ENCODE measurements around the gene ADGRB2.

- no peak for TF ChIP-seq CTCF (IDR thresholded peaks at IDR 0.05)
- no peak for TF ChIP-seq EP300 (IDR thresholded peaks at IDR 0.05)
- TF ChIP-seq POLR2A (IDR thresholded peaks at IDR 0.05) = no peak
- no peak for TF ChIP-seq POLR2AphosphoS5 (IDR thresholded peaks at IDR 0.05)
Observed at GRCh38 chr1:31799196-31799894, 35.2 kb upstream of the ADGRB2 start.

All from upper lobe of left lung (tissue), 4 donors.